HG03064 (cell line): ENCODE measurements around the gene OSR1.
"Not testable (repeated sequence)": the region's sequence is repeated elsewhere in the genome, so short reads cannot be mapped to it uniquely, and the experiment has no call there.

Experiments
- ATAC-seq: cut with Tn5 transposase; IDR thresholded peaks from one replicate; pipeline ENCODE4 v1.9.1; 2021; ENCODE audit warnings: low read depth; ENCODE audit not compliant: unreplicated experiment

Gene OSR1

GRCh38 chr2:19358242-19359020 is at the start of gene OSR1:
Gene OSR1 (minus strand): TSS chr2:19358623. CDS start chr2:19353805, 4,818 bp downstream.
- no peak for ATAC-seq

GRCh38 chr2:19403785-19404184 is 45.4 kb upstream of the OSR1 start:
- no peak for ATAC-seq

- ATAC-seq: no peak
Measured at GRCh38 chr2:19392191-19392590, 33.8 kb upstream of the OSR1 start.

- ATAC-seq: not testable (repeated sequence)
Measured at GRCh38 chr2:19389469-19389868, 31.0 kb upstream of the OSR1 start.

GRCh38 chr2:19380532-19380931 is 22.1 kb upstream of the OSR1 start:
- no peak for ATAC-seq

GRCh38 chr2:19378939-19379338 is 20.5 kb upstream of the OSR1 start:
- no peak for ATAC-seq

- no peak for ATAC-seq
Measured at GRCh38 chr2:19377717-19378116, 19.3 kb upstream of the OSR1 start.

- no peak for ATAC-seq
Measured at GRCh38 chr2:19373352-19373751, 14.9 kb upstream of the OSR1 start.

GRCh38 chr2:19371996-19372582 is 13.7 kb upstream of the OSR1 start:
- no peak for ATAC-seq

GRCh38 chr2:19369341-19369955 is 11.0 kb upstream of the OSR1 start:
- no peak for ATAC-seq

- no peak for ATAC-seq
Measured at GRCh38 chr2:19368760-19369159, 10.3 kb upstream of the OSR1 start.

- no peak for ATAC-seq
Measured at GRCh38 chr2:19367326-19367725, 8.9 kb upstream of the OSR1 start.

GRCh38 chr2:19365126-19365525 is 6.7 kb upstream of the OSR1 start:
- ATAC-seq: no peak

GRCh38 chr2:19364014-19364413 is 5.6 kb upstream of the OSR1 start:
- no peak for ATAC-seq

GRCh38 chr2:19363474-19363778 is 5.0 kb upstream of the OSR1 start:
- no peak for ATAC-seq

- no peak for ATAC-seq
Measured at GRCh38 chr2:19362755-19363473, 4.5 kb upstream of the OSR1 start.

GRCh38 chr2:19362094-19362754 is 3.8 kb upstream of the OSR1 start:
- no peak for ATAC-seq

- no peak for ATAC-seq
Measured at GRCh38 chr2:19361325-19361990, 3.0 kb upstream of the OSR1 start.

GRCh38 chr2:19360966-19361321 is 2.5 kb upstream of the OSR1 start:
- no peak for ATAC-seq

- no peak for ATAC-seq
Measured at GRCh38 chr2:19360266-19360965, 2.0 kb upstream of the OSR1 start.
